Fibroblast of skin of back (primary cell): ENCODE measurements around the gene WNT2.
"Not testable (repeated sequence)": the region's sequence is repeated elsewhere in the genome, so short reads cannot be mapped to it uniquely, and the experiment has no call there.

Experiments
- DNase-seq: peaks from one replicate; pipeline ENCODE4 v3.0.0-alpha.2; 2013

WNT2 gene

DNA sequence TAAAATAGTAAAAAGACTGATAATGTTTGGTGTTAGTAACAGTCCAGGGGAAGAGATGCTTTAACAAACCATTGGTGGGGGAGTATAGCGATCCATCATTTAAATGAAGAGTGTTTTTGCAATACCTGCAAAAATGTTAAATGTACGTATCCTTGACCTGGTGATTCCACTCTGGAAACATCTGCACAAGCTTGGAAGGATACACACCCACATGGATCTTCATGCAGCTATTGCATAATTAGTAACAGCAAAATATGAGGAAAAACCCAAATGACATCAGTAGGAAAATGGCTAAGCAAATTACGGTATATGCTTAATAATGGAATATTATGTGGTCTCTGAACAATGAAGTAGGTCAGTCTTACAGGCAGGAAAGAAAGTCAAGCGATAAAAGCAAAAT, 20.5 kb downstream of the WNT2 start:
- DNase-seq = no peak

DNA sequence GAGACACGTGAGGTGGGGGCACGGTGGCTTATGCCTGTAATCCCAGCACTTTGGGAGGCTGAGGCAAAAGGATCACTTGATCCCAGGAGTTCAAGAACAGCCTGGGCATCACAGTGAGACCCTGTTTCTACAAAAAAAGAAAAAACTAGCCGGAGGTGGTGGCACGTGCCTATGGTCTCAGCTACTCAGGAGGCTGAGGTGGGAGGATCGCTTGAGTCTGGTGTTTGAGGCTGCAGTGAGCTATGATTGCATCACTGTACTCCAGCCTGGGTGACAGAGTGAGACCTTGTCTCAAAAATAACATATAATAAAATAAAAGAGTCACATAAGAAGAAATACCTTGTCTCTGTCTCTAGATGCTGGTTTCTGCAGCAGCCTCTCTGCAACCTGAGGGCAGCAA, 22.4 kb downstream of the WNT2 start:
- DNase-seq = not testable (repeated sequence)

DNA sequence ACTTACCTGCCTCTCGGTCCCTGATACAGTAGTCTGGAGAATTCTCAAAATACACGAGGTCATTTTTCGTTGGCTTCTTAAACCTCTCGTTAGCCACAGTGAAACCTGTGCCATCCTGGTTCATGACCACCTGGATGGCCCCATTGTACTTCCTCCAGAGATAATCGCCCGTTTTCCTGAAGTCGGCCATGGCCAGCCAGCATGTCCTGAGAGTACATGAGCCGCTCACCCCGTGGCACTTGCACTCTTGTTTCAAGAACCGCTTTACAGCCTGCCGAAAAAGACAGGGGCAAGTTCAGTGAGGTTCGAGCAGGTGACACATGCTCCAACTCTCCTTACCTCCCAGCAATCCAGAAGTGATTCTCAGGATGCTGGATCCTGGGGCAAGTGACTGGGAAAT, 25.3 kb downstream of the WNT2 start:
- no peak for DNase-seq

DNA sequence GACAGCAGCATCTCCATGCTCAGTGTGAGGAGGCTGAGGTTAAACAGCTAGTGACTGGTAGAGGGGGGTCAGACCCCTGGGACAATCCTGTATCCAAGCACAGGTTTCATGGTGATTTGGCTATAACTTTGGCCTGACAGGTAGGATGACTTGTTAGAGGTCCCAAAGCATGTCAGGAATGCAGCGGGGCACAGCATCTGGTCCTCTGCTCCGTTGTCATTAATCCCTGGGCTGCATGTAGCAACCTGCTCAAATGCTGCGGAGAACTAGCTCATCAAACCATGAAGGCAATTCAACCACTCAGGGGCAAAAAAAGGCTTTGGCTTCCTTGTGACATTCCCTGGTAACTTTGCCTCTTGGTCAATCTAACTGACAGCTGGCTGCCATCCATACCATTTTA, 26.8 kb downstream of the WNT2 start:
- DNase-seq = no peak

DNA sequence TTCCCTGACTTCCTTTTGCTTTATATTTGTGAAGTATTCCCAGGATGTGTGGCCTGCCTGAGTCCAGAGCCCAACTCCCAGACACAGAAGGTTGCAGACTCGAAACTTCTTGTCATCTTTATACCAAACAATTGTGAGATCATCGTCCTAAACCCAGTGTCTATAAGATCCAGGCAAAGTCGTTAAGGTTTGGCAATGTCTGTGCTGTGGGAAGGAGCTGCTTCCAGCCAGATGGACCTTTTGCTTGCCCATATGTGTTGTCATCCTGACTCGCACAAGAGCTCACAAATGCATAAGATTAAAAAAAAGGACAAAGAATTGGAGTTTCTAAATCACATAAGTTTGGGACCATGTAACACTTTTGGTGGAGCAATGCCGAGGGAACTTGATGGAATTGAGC, 37.0 kb downstream of the WNT2 start:
- DNase-seq = no peak

DNA sequence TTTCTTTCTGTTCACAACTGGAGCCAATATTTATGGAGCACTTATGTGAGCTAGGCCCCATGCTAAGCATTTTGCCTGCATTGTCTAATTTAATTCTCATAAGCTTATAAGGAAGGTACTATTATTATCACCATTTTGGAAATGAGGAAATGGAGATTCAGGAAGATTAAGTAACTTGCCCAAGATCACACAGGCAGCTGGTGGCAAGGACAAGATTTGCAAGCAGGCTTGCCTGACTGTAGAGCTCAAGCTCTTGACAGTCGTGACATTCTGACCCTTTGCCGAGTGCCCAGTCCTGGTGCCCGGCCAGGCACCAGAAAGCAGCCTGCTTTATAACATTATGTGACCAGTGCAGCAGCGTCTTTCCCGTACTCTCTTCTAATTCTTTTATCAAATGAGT, 38.2 kb downstream of the WNT2 start:
- DNase-seq = no peak

DNA sequence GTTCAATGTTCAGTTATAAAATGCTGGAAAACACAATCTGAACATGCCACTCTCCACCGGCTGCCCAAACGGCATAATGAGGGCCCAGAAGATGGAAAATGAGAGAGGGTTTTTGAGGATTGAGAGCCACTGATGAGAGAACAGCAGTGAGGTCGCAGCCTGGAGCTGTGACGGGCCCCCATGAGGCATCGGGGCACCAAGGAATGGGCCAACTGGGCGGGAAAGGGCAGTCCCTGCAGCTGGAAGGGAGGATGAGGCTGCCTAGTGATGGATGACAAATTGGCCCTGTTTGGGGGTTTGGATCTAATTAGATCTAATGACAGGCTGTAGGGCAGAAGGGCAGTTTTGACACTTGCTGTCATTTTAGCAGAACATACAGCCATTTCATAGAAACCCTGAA, 39.1 kb downstream of the WNT2 start:
- DNase-seq = no peak

- DNase-seq = peak; percentile 95
These were observed 39.5 kb downstream of the WNT2 start for GRCh38 chr7:117283371-117283770.

- DNase-seq = no peak
These were observed 40.5 kb downstream of the WNT2 start for GRCh38 chr7:117282239-117282812.

DNA sequence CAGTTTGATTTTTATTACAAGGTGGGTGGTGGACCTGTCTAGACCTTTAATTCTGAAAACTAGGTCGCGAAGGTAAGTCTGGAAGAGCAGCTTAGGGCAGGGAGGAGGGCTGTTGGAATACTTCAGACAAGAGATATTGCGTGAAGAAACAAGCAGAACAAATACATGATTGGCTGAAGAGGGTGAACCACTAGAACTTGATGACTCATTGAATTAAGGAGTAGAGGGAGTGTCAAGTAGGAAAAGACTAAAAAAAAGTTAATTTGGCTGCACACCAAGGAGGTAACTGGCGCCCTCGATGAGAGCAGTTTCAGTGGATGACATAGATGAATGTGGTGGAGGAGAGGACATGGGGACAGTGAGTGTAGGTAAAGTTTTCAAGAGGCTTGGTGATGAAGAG, 41.3 kb downstream of the WNT2 start:
- peak; percentile 19 for DNase-seq

DNA sequence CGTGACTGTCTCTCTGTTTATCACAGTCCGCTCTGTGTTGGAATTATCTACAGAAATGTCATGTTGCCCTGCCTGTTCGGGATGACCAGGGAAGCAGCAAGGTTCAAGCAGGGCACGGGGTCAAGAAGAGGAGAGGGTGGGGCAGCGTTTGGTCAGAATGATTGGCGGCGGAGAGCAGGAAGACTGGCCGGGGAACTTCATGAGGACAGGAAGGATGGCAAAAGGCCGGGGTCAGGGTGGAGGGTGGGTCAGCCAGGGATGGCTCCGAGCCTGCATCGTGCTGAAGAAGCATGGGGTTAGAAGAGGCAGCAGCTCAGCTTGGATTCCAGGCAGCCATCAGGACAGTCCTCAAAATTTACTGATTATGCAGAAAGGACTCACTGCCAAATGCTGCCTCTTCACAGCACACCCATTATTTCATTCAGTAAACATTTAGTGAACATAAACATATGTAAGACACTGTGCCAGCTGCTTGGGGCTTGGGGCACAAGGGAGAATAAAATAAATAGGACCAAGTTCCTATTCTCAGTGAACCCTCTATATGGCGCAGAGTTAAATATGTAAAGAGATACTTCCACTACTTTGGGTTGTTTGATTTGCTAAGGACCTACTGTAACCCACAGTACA, 42.8 kb downstream of the WNT2 start:
- DNase-seq = no peak

- DNase-seq = no peak
These were observed 43.7 kb downstream of the WNT2 start for GRCh38 chr7:117279203-117279602.

- DNase-seq = no peak
These were observed 44.8 kb downstream of the WNT2 start for GRCh38 chr7:117278040-117278439.

DNA sequence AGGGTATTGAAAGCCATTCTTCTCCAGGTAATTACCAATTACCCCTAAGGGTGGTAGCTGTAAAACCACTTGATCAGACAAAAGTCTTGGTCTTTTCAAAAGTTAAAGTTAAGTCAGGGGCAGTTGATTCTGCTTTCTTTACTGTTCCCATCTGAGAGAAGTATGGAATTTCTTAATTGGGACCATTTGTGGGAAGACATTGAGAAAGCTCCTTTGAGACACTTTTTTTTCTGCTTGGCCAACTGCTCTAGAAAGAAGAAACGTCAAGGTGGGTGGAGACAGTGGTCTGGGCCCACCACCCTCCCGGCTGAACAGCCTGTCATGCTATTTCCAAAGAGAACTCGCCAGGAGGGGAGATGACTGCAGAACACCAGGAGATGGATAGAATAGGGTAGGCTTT, 45.3 kb downstream of the WNT2 start:
- no peak for DNase-seq

DNA sequence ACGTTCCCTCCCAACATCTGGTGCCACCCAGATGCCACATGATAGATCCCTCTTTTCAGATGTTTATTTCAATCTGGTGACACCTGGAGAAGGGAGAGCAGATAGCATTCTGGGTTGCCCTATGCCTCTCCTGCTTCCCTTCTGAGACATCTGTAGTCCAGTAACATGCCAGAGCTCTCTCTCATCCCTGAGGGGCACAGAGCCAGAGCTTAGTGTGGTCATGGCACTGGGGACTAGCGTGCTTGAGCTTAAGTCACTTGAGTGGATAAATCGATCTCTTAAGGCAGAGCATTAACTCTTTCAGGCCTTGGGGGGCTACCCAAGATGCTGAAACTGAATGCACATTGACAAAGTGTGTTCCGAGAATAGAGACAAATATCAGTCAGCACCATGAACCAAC, 47.9 kb downstream of the WNT2 start:
- DNase-seq = no peak

DNA sequence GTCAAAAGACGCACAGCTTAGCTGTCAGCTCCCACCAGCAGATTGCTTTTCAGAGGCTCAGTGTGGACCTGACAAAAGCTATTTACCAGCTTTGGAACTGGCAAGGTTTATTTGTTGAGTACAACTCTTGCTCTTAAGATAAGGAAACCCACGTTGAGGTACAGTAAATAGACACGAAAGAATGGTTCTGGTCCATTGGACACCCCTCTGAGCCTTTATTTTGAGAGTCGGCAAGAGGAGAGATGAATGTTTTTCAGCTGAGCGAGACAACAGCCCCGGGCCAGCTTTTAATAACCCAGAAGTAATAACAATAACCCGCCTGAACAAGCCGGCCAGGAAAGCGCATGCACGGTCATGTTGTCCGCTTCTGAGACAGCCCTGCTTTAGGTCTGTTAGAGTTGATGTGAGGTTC, 49.0 kb downstream of the WNT2 start:
- DNase-seq = no peak

DNA sequence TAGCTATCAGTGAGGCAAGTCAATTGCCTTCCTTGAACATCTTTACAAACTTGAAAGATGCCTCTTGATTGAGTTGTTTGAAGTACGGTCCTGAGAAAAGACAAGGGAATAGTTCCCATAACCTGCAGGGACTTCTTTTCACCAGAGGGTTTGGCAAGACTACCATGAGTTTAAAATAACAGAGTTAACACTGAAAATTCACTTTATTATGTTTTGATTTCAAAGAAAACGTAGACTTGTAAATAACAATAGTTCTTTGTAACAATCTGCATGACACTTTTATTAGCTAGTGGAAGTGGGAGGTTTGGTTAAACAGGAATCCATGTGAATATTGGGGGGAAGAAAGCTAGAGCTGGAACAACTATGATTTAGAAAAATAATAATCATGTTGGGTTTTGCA, 49.5 kb downstream of the WNT2 start:
- DNase-seq = no peak

- DNase-seq = peak; percentile 52
These were observed 50.7 kb downstream of the WNT2 start for GRCh38 chr7:117272017-117272759.

- DNase-seq = no peak
These were observed 51.3 kb downstream of the WNT2 start for GRCh38 chr7:117271566-117271965.

GRCh38 chr7:117270371-117270770, 52.5 kb downstream of the WNT2 start:
- DNase-seq = no peak

- DNase-seq = peak; percentile 88
These were observed 53.0 kb downstream of the WNT2 start for GRCh38 chr7:117269886-117270285.

- peak; percentile 96 for DNase-seq
These were observed 53.4 kb downstream of the WNT2 start for GRCh38 chr7:117269417-117269816.

DNA sequence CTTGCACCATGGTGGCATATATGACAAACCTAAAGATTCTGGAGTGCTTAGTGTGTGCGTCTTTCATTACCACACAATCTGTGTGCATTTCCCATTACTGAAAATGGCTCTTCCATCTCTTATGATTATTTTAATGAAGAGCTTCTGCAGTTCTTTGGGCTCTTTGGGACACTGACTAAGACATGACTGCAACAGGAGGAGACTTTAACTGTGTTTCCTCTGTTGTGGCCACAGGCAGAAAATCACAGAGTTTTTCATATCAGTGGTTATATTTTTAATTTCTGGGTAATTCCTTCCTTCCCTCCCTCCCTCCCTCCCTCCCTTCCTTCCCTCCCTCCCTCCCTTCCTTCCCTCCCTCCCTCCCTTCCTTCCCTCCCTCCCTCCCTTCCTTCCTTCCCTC, 58.1 kb downstream of the WNT2 start:
- no peak for DNase-seq

GRCh38 chr7:117262546-117262945, 60.3 kb downstream of the WNT2 start:
- no peak for DNase-seq
